8988T (cell line): ENCODE measurements around the gene KATNBL1.
A peak's percentile ranks its signal among the peaks of the same experiment; 100 is the strongest.

Experiments used
- DNase-seq: peaks from one replicate; pipeline ENCODE4 v3.0.0; 2011

Gene KATNBL1, protein sequence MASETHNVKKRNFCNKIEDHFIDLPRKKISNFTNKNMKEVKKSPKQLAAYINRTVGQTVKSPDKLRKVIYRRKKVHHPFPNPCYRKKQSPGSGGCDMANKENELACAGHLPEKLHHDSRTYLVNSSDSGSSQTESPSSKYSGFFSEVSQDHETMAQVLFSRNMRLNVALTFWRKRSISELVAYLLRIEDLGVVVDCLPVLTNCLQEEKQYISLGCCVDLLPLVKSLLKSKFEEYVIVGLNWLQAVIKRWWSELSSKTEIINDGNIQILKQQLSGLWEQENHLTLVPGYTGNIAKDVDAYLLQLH

DNA sequence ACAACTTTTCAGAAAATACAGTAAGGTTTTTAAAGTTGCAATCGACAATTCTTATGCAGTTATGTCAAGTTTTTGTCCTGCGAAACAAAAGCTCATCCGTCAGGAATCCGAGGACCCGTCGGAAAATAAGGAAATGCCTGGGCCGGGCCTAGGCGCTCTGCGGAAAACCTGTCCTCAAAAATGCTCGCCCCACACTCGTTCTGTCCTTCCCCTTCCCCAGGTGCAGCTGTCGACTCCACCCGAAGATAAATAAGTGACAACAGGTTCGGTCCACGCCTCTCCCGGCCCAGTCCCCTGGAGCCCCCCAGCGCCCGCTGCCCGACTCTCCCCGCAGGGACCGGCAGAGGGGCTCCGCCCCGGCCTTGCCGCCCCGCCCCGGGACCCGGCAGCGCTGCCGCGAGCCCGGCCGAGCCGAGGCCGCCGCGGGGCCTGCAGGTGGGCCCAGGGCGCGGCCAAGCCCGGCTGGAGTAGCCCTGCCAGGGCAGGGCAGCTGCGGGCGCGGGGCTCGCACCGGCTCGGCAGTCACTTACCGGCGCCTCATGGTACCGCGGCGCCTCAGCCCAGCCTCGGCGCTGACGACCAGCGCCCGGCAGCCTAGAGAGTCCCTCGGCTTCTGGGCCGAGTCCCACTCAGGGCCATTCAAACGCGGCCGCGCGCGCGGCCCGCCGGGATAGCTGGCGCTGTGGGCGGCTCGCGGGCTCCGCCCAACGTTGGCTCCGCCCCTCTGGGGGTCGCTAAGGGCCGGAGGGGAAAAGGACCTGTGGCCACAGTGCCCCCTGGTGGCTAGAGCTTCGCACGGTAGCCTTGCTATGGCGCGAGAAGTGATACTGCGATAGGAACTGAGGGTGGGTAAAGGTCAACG, at the start of gene KATNBL1:
Gene KATNBL1, minus strand, starts transcription at position 676 of the 862 bp plus-strand sequence. CDS start 46,420 bp downstream, outside the sequence.
- peak; percentile 69 for DNase-seq

DNA sequence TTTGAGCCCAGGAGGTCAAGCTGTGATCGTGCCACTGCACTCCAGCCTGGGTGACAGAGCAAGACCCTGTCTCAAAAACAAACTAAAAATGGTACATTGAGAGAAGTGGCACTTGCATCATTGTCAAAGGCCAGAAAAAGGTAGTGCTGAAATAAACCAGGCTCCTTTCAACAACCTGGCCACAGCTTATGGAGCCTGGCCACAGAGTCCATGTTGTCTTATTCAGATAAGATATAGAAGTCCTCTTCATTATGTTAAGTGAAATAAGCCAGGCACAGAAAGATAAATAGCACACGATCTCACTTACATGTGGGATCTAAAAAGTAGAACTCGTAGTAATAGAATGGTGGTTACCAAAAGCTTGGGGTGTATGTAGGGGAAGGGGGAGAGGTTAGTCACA, 49.7 kb upstream of the KATNBL1 start:
- DNase-seq, result no peak

DNA sequence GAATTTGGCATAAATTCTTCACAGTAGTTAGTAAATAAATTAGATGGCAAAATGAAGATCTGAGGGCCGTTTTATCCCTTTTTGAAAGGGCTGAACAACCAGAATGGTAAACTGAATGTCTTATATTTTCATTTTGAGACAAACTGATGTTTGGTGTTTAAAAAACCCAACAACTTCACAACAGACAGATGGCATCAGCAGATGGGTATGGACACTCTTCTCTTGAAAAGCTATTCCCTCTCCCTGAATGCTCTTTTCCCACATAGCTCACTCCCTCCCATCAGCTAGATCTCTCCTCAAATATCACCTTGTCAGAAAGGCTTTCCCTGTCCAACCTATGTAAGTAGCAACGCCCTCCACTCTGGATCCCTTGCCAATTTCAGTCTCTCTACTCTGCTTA, 48.3 kb upstream of the KATNBL1 start:
- DNase-seq, result no peak

DNA sequence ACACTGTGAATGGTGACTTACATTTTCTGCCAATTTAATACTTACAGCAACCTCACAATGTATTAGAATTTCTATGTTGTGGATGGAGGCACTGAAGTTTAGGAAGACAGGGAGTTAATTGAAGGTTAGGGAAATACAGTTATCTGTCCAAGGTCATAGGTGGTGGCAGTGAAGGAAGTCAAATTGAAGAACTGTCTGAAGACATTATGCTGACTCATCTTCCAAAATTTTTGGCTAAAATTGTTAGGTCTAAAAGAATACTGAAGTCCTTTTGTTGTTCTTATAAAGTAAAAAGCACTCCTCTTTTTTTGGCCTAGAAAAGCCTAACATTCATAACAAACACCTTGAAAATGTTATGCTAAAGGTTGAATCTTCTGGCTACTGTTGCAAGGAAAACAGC, 42.6 kb upstream of the KATNBL1 start:
- DNase-seq, result no peak

DNA sequence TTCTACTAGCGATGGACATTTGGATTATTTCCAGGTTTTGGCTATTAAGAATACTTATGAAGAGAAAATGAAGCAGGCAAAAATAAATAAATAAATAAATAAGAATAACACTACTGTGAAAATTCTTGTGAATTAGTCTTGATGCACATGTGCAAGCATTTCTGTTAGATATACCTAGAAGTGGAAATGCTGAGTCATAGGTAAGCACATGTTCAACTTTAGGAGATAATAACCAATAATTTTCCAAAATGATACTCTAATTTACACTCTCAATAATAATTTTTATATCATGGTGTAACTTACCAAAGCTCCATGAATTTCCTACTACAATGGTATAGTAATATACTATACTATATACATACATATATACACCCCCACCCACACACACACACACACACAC, 38.3 kb upstream of the KATNBL1 start:
- DNase-seq, result no peak

DNA sequence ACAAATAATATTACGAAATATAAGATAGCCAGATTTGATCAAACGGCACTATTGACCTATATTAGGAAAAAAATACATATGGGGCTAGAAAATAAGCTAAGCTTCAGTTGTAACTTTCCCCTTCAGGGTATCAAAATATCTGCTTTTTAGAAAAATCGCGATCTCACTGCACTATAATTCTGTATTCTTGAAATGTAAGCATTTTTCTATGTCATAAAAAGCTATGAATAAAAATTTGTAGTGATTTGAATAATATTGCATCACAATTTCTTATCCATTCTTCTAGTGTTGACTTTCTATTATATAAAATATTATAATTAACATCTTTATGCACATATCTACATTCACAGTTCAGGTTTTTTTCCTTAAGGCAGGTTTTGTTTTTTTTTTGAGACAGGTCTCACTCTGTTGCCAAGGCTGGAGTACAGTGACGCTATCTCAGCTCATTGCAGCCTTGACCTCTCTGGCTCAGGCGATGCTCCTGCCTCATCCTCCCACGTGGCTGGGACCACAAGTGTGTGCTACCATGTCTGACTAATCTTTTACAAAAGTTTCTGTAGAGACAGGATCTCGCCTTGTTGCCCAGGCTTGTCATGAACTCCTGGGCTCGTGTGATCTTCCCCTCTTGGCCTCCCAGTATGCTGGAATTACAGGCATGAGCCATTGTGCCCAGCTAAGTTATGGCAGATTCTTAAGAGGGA, 36.5 kb upstream of the KATNBL1 start:
- no peak for DNase-seq

DNA sequence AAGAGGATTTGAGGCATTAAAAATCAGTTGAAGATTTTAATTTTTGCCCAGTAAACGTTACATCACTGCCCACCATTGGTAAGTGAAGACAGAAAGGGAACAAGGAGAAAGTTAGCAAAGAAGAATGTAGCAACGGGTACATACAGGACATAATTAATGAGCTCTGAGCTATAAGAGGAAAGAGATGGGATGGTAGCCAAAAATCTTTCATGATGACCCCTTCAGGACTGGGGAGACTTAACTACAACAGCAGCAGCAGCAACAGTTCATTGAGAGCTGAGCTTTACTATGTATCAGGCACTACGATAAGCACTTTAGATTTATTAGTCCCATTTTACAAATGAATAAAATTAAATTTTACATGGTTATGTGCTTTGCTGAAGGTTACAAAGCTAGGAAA, 33.3 kb upstream of the KATNBL1 start:
- DNase-seq, result no peak

DNA sequence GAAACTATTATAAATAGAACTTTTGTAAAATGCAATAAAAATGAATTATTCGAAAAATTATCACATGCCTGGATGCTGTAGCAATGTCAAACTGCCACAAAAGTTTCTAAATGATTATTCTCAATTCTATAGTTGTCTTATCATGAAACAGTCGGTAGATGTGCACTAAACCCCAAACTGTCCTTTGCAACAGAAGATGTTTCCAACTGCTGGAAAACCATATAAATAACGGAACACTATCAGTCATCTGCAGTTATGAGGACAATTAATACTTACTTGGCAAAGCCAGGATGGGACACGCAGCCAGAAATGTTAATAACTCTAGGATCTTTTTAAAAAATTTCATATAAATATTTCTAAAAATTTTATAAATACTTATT, 32.4 kb upstream of the KATNBL1 start:
- DNase-seq, result no peak

DNA sequence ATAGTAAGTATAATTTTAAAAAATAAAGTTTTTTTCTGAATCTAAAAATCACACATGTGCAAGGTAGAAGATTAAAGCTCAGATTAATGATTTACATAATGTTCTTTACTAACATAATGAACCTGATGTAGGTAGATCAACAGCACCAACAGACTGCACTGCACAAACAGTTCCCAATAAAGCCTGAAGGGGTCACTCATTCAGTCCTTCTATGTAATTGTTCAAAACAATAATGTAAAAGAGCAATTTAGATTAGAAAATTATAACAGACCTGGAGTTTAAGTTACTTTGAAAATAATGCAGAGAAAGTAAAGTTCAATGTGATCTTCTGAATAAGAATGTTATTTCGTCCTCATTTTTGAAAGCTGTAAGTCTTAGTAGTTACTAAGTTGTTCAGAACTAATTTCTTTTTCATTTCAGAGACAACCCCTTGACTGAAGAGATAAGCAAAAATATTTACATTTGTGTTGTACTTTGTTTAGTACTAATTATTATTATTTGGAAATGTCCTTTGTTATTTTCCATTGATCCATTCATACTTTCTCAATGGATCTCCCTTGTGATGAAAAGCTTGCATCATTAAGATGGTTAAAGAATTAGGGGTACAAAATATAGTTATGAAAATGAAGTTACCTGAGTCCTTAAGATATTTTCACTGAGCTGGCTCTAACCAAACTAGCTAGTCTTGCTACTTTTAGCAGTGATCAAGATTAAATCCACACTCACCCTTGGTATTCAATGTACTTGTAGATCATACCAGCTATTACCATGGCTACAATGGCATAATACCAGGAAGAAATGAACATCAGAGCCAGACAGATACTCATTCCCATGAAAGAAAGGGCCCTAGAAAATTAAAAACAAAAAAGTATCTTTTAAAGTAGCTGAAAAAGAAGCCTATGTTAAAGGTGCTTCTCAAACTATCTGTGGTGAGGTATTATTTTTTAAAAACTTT, 31.8 kb upstream of the KATNBL1 start:
- no peak for DNase-seq

DNA sequence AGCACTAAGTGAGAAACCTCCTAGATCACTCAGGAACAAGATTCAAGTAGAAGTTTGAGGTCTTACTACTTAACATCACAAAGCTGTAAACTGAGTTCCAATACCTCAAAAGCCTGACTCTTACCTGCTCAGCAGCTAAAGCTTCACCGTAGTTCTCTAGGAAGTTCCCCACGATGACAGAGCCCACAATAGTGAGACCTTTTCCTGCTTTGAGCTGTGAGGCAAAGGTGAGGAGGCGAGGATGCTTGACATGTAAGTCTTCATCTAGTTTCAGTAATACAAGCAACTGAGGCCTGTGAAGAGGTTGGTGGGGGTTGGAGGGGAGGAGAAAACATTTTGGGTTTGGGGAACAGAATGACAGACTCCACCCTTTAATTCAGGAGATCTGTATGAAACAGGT, 30.6 kb upstream of the KATNBL1 start:
- DNase-seq, result no peak

DNA sequence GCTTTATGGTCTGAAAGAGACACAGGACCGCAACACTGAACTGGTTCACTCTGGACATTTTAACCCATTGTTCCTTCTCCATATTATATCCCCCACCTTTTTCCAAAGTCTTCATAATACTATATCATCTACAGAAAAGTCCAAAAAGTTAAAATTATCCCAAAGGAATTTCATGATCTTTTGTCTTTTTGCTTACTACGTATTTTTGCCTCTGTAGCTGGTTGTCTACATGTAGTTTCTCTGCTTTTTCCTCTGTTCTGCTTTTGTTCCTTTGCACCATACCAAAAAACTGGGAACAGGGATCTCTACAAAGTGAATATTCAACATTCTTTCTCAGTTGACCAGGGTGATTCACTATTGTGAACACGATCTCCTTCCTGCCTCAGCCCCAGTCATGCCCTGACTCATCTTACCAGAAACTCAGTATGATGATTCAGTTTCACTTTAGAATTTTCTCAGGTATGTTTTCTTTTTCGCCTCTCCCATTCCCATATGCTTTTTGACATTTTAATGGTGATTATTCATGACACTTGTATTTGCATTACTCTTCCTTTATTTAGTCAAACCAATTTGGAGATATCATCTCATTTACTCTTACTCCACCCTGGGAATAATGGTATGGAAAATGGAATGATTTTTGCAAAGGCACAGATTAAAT, 29.4 kb upstream of the KATNBL1 start:
- DNase-seq, result peak; percentile 23

DNA sequence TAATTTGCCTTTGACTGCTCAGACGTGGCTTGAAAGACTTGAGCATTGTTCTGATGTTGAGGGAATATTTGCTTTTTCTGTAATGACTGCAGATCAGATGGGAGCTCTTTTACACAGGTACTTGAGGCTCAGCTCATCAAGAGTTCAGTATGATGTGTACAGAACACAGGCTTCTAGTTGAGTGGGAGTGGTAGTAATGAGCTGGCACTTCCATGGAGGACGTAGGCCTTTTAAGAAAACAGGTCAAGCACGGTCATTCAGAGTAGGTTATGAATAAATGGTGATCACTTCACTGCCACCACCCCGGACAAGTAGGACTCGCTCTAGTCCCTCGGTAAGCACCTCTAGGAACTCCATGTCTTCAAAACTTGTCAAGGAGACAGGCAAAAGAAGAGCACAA, 23.7 kb upstream of the KATNBL1 start:
- DNase-seq, result no peak

DNA sequence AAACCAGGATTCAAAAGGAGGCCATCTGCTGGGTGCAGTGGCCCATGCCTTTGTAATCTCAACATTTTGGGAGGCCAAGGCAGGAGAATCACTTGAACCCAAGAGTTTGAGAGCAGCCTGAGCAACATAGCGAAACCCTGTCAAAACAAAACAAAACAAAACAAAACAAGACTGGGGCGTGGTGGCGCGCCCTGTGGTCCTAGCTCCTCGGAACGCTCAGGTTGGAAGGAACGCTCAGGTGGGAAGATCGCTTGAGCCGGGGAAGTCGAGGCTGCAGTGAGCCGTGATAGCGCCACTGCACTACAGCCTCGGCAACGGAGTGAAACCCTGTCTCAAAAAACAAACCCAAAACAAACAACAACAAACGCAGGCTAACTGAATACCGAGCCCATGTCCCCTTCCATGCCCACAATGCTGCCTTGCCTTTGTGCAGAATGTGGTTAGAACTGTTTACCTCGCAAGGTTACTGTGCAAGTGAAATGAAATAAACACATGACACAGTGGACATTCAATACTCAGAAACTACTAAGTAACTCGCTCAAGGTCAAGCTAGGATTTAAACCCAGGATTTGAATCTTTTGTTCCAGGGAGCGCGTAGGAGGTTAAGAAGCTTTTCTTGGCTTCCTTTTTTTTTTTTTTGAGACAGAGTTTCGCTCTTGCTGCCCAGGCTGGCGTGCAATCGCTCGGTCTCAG, 14.2 kb upstream of the KATNBL1 start:
- no peak for DNase-seq

DNA sequence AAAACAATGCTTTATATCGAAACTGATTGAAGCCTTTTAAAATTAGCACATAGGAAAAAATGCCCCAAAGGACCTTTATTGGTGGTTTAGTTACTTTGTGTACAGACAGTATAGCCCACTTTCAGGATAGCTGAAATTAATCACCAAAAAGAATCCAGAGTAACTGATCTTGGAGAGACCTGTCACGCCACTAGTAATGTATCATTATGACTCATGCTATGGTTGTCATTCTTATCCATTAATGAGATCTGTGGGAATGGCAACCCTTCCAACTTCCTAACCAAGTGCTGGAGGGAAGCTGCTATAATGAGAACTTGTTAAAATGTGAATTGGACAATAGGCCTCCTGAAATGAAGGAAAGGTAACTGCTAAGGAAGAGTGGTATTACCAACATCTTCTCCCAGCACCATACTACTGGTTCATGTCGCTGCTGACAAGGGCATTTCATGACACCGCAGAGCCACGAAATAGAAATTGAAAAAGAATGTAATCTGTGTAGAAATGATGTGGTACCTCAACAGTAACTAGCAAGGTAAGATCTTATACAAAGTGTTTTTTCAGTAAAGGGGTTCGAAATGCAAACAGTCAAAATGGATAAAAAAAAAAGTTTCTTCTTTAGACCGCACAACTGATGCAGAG, 7.8 kb upstream of the KATNBL1 start:
- no peak for DNase-seq

DNA sequence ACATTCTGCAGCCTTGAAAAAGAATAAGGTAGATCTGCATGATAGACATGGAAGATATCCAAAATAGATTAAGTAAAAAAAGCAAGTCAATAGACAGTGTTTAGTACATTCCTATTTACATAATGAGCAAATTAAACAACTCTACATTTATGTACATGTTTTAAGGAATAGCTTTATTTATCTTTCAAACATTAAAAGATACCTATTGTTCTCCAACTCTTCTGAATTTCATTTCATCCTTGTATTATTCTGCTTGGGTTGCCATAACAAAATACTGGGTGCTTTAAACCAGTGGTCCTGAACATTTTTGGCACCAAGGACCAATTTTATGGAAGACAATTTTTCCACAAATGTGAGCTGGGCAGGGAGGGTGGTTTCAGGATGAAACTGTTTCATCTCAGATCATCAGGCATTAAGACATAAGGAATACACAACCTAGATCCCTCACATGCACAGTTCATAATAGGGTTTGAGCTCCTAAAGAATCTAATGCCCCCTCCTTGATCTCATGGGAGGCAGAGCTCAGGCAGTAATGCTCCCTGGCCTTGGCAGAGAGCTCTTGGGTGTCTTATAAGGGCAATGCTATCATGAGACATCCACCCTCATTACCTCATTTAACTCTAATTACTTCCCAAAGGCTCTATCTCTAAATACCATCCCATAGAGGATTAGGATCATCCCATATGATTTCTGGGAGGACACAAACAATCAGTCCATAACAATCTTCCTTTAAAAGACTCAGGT, 6.8 kb upstream of the KATNBL1 start:
- DNase-seq, result no peak

DNA sequence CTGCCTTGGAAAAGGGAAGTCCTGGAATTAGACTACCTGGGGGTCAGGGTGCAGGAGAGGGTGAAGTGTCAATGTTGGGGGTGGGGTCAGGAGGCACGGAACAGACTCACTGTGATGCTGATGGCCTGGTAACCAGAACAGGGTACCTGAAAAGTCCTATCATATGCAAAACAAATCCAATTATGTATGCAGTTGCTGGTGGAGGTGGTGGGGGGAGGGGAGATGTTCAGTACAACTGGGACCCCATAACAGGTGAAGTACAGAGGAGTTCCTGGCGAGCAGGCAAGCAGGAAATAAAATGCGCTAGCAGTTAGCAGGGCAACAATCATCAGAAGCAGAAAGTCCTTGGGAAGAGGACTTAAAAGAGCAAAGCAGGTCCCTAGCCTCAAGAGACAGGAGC, 4.2 kb upstream of the KATNBL1 start:
- no peak for DNase-seq

DNA sequence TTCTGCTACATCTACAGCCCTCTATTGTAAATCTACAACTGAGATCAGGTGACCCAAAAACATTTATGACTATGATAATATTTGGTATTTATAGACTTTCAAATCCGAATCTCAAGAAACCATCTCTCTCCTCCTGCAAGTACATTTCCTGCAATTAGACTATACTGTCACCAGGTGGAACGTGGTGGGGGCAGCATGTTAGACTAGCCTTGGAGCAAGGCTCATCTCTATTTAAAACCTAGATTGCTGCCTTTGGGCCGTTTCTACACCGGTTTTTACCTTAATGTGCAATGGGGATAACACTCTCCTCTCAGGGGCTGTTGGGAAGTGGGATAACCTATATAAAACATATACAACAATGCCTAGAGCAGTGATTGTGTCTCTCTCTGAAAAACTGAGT, 3.8 kb upstream of the KATNBL1 start:
- DNase-seq, result no peak

DNA sequence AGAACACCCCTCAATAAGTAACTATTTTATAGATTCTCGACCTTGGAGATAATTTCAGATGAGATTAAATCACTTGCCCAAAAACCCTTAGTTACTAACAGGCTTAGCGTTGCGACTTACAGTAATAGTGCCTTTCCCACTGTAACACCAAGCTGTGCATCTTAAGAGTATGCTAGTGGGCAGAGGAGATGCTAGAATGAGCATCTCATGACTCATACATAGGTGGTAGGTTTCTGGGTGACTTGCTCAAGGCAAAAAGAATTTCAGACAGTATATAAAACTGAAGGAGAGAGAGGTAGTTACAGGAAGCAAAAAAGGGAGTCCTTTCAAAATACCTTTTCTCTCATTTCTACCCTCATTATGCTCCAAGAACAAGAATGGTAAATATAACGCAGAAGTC, 3.9 kb downstream of the KATNBL1 start:
- DNase-seq, result peak; percentile 18

DNA sequence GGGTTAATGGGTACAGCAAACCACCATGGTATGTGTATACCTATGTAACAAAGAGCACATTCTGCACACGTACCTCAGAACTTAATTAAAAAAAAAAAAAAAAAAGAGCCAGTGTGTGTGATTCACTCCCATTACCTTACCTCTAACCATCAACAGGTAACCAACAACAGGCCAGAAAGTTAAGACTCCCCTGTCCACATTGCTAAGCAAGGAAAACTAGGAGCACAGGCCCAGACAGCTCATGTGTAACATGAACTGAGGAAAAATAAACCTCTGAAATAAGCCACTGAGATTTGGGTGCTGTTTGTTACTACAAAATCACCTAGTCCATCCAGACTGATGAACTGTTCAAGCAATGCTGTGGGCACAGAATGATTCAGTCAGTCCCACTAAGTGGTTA, 6.0 kb downstream of the KATNBL1 start:
- DNase-seq, result no peak

DNA sequence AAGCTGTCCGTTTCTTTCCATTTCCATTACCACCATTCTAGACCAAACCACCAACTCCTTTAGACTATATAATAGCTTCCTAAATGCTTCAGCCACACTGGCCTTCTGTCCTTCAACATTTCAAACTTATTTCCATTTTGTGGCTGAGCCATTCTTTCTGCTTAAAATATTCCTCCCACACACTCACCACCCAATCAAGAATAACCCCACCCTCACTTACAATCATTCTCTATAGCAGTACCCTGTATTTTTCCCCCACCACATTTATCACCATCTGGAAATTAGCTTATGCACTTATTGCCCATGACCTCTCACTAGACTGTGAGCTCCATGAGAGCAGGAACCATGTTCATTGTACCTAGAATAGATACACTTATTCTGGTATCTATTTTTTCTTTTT, 6.6 kb downstream of the KATNBL1 start:
- no peak for DNase-seq
